Panc1 (cell line): ENCODE data around the gene CRIM1. TPM values are rescaled to one million over a fixed set of nuclear protein-coding genes. Genes with fewer than 3 reads are reported as not detected.

Experiments used
- ATAC-seq: fragments of 200-7000 bp; cut with Tn5 transposase; 2 replicates; pipeline ENCODE4 v1.9.1; 2020; ENCODE audit warnings: mild to moderate bottlenecking, moderate library complexity
- BruUV-seq: library from RNA; stranded (reverse); fragments of 400-500 nt; replicated peaks from 2 replicates; lab custom pipeline; 2021; lab: Mats Ljungman, UMichigan
- CTCF ChIA-PET: fragments of 300-600 bp; sonication (Branson Sonifier 250); formaldehyde crosslinking; loops from one replicate; lab custom pipeline; 2022; ENCODE audit warnings: antibody characterized with exemption; lab: Charles Lee
- POLR2A ChIA-PET: fragments of 300-600 bp; sonication (Branson Sonifier 250); formaldehyde crosslinking; loops from one replicate; lab custom pipeline; 2022; ENCODE audit warnings: antibody characterized with exemption; lab: Charles Lee
- DNase-seq: peaks from one replicate; pipeline ENCODE4 v3.0.0-alpha.2; 2010; ENCODE audit warnings: low read depth, low spot score
- H3K27ac ChIP-seq: 2 replicates; pipeline ENCODE4 v1.5.1; 2011; ENCODE audit warnings: mild to moderate bottlenecking, low read length, inconsistent platforms
- H3K27me3 ChIP-seq: fragments of 200-500 bp; sonication (Bioruptor generic); 2 replicates; pipeline ENCODE4 v1.6.0; 2014; ENCODE audit warnings: low read length, inconsistent platforms; ENCODE audit not compliant: control insufficient read depth, insufficient read depth
- H3K36me3 ChIP-seq: fragments of 200-500 bp; sonication (Bioruptor generic); 2 replicates; pipeline ENCODE4 v1.5.1; 2014; ENCODE audit warnings: inconsistent platforms, mild to moderate bottlenecking, low read length, moderate library complexity; ENCODE audit not compliant: control insufficient read depth, insufficient read depth
- H3K4me1 ChIP-seq: 2 replicates; pipeline ENCODE4 v1.5.1; 2011; ENCODE audit warnings: inconsistent platforms, mild to moderate bottlenecking, low read length, moderate library complexity; ENCODE audit not compliant: control insufficient read depth, insufficient read depth
- H3K4me3 ChIP-seq, 2 experiments: 2 replicates each; pipeline ENCODE4 v1.5.1; 2011 to 2012; ENCODE audit warnings: low read depth in 2 of 2, low read length in 2 of 2, mild to moderate bottlenecking in 2 of 2, inconsistent platforms in 1 of 2, moderate library complexity in 1 of 2
- H3K9me3 ChIP-seq: fragments of 200-500 bp; sonication (Bioruptor generic); 2 replicates; pipeline ENCODE4 v1.5.1; 2014; ENCODE audit warnings: low read depth, mild to moderate bottlenecking, inconsistent platforms, low read length, moderate library complexity; ENCODE audit not compliant: control insufficient read depth, insufficient read depth
- CTCF ChIP-seq: fragments of 450-650 bp; IDR thresholded peaks from 2 replicates; pipeline ENCODE4 v1.5.1; 2017; ENCODE audit warnings: mild to moderate bottlenecking
- POLR2AphosphoS5 ChIP-seq: IDR thresholded peaks from 2 replicates; pipeline ENCODE4 v1.6.1; 2012; ENCODE audit warnings: mild to moderate bottlenecking, low read depth, low read length, moderate library complexity
- REST ChIP-seq, 2 experiments: IDR thresholded peaks; 2 replicates each; pipeline ENCODE4 v1.6.1; 2011 to 2012; ENCODE audit warnings: low read depth in 2 of 2, control low read depth in 1 of 2, low read length in 1 of 2, mild to moderate bottlenecking in 1 of 2, moderate library complexity in 1 of 2; ENCODE audit not compliant: insufficient read depth in 1 of 2
- SIN3A ChIP-seq: IDR thresholded peaks from 2 replicates; pipeline ENCODE4 v1.6.1; 2012; ENCODE audit warnings: low read depth, mild to moderate bottlenecking, low read length, moderate library complexity, borderline replicate concordance; ENCODE audit not compliant: insufficient read depth
- TCF7L2 ChIP-seq: IDR thresholded peaks from 2 replicates; pipeline ENCODE4 v1.6.1; 2011; ENCODE audit warnings: mild to moderate bottlenecking, low read depth, low read length, inconsistent platforms
- in situ Hi-C: cut with HindIII; loops from 2 replicates; pipeline ENCODE4 v1.10.0; 2016; ENCODE audit warnings: low sequenced_read_pairs, low pct_unique_long_range_greater_than_20kb
- intact Hi-C: fragments of 100-400 bp; cut with micrococcal nuclease; formaldehyde crosslinking; loops from one replicate; pipeline ENCODE4 v1.10.0; 2022; ENCODE audit not compliant: unreplicated experiment
- total RNA-seq: library from RNA; stranded (reverse); gene quantifications from one replicate; pipeline ENCODE4 v1.2.1, GENCODE V29; 2021; ENCODE audit not compliant: unreplicated experiment

Gene CRIM1
- total RNA-seq, 1 experiment from 2014 or later = 290 TPM

GRCh38 chr2:36367486-36367885 is 11.9 kb downstream of the CRIM1 start:
- intact Hi-C loops (no loop called here), in situ Hi-C loops (no loop called here)
- Histone ChIP-seq H3K27ac (peak overlapping the region; percentile 98), H3K27me3 (no peaks in the 10 kb centered on the region), H3K4me3 (peak overlapping the region; percentile 7 to 36), H3K9me3 (no peaks in the 10 kb centered on the region), H3K36me3 (peaks cover 2% of the 10 kb centered on the region; the same call in 1 of the 2 replicates), H3K4me1 (peaks cover 98% of the 10 kb centered on the region)
- ATAC-seq = no peak
- ChIA-PET POLR2A (no interaction called here), CTCF (interaction anchor here (1.4 kb wide), 1 partner anchor 13 kb away, joined by 4 read pairs; no protein-coding TSS in a partner anchor)
- no peak for DNase-seq
- BruUV-seq = no TSS peak
- TF ChIP-seq REST (IDR thresholded peaks at IDR 0.05; ENCODE audit: insufficient read depth in 1 of 2, low read depth in 2 of 2, low read length in 1 of 2) = no peak
- no peak for TF ChIP-seq TCF7L2
- no peak; the same call in 1 of the 2 replicates for TF ChIP-seq POLR2AphosphoS5
- no peak for TF ChIP-seq SIN3A
- TF ChIP-seq CTCF = no peak

- intact Hi-C loops (no loop called here), in situ Hi-C loops (no loop called here)
- H3K27me3 ChIP-seq = no peaks in the 10 kb centered on the region
- peak; percentile 51 for ATAC-seq
- peaks cover 2% of the 10 kb centered on the region; the same call in 1 of the 2 replicates for H3K36me3 ChIP-seq
- ChIA-PET CTCF (interaction anchor here (0.5 to 1.4 kb wide), 3 partner anchors 9 to 14 kb away, joined by 3 to 6 read pairs (median 4); partner anchors contain the start of gene CRIM1), POLR2A (no interaction called here)
- no TSS peak for BruUV-seq
- peaks cover 98% of the 10 kb centered on the region for H3K4me1 ChIP-seq
- no peak for DNase-seq
- no peak for TF ChIP-seq TCF7L2
- TF ChIP-seq POLR2AphosphoS5 = no peak; the same call in 1 of the 2 replicates
- TF ChIP-seq SIN3A = no peak
- no peaks in the 10 kb centered on the region for H3K9me3 ChIP-seq
- H3K4me3 ChIP-seq = peak overlapping the region; percentile 7 to 36
- peak overlapping the region; percentile 98 for H3K27ac ChIP-seq
Observed at GRCh38 chr2:36367895-36368353, 12.3 kb downstream of the CRIM1 start.

- ATAC-seq = no peak
- ChIA-PET POLR2A (interaction anchor here (0.5 to 0.7 kb wide), 2 partner anchors 10 to 41 kb away, joined by 3 read pairs; no protein-coding TSS in a partner anchor), CTCF (interaction anchor here (0.7 kb wide), 1 partner anchor 10 kb away, joined by 3 read pairs; no protein-coding TSS in a partner anchor)
- H3K27ac ChIP-seq = peak overlapping the region; percentile 98
- H3K9me3 ChIP-seq = no peaks in the 10 kb centered on the region
- no TSS peak for BruUV-seq
- peak overlapping the region; percentile 7 to 36; a peak in 3 of 4 replicates for H3K4me3 ChIP-seq
- no peaks in the 10 kb centered on the region for H3K27me3 ChIP-seq
- intact Hi-C loops (no loop called here), in situ Hi-C loops (no loop called here)
- H3K4me1 ChIP-seq = peaks cover 98% of the 10 kb centered on the region
- peaks cover 2% of the 10 kb centered on the region; the same call in 1 of the 2 replicates for H3K36me3 ChIP-seq
- DNase-seq = no peak
- TF ChIP-seq REST (IDR thresholded peaks at IDR 0.05; ENCODE audit: insufficient read depth in 1 of 2, low read depth in 2 of 2, low read length in 1 of 2) (no peak), TCF7L2 (no peak), POLR2AphosphoS5 (no peak), SIN3A (no peak), CTCF (no peak)
Observed at GRCh38 chr2:36368438-36368837, 12.9 kb downstream of the CRIM1 start.
